ENCODE results near the gene OR2L2.

Gene OR2L2

DNA sequence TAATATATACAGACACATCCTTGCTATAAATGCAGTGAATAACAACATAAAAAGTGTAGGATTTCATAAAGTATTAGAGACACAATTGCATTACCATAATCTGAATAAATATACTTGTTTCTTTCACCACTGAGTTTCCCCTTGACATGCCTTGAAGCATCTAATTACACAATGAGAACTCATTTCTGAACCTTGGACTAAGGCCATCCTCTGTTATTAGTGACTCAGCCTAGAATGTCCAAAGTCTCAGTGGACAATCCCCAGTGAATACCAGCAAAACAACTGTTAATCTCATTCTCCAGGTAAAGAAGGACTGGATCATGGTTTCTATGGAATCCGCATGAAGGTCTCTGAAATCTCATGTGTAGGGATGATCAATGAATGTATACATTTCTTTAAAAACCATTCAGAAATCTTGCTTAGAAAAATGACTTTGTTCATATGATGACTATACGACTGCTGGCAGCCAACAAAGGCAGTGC, 16.6 kb upstream of the OR2L2 start, which contains the start of gene OR2L5:
Gene OR2L5 (plus strand): TSS at position 432 of the 482 bp plus-strand sequence. CDS start 8,288 bp downstream, outside the sequence.
- no peak for DNase-seq (ENCODE audit: low read depth, low spot score)
- TF ChIP-seq, protein P1, sequence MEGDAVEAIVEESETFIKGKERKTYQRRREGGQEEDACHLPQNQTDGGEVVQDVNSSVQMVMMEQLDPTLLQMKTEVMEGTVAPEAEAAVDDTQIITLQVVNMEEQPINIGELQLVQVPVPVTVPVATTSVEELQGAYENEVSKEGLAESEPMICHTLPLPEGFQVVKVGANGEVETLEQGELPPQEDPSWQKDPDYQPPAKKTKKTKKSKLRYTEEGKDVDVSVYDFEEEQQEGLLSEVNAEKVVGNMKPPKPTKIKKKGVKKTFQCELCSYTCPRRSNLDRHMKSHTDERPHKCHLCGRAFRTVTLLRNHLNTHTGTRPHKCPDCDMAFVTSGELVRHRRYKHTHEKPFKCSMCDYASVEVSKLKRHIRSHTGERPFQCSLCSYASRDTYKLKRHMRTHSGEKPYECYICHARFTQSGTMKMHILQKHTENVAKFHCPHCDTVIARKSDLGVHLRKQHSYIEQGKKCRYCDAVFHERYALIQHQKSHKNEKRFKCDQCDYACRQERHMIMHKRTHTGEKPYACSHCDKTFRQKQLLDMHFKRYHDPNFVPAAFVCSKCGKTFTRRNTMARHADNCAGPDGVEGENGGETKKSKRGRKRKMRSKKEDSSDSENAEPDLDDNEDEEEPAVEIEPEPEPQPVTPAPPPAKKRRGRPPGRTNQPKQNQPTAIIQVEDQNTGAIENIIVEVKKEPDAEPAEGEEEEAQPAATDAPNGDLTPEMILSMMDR (IDR thresholded peaks at IDR 0.05; ENCODE audit: insufficient read depth, low read length, missing control alignments): no peak
- POLR2A ChIA-PET: no interaction called here

DNA sequence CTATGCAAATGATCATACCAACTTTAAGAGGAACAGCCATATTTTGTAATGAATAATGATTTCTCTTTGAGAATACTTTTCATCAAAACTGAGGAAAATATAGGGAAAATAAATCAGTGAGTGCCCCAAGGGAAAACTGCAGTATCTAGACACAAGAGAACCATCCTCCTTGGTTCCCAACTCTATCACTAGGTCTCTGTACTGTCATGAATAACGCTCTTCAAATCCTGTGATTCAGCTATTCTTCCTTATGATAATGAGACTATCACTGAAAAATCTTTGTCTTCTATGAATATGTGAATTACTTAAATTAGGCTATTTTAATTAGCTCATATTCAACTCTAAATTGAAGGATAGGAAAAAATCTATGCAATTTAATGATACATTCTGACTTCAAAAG, 14.1 kb upstream of the OR2L2 start:
- TF ChIP-seq, protein P1 (IDR thresholded peaks at IDR 0.05; ENCODE audit: insufficient read depth, low read length, missing control alignments): no peak
- no peak for DNase-seq (ENCODE audit: low read depth, low spot score)
- no peak overlapping the region for H3K4me3 ChIP-seq (ENCODE audit: low read depth, low read length)
- POLR2A ChIA-PET: no interaction called here
- CTCF ChIA-PET: no interaction called here

More for the DNA sequence above, 16.6 kb upstream of the OR2L2 start, which contains the start of gene OR2L5:
- CTCF ChIA-PET: no interaction called here
- no peak within 1 kb of the TSS for H3K4me3 ChIP-seq (ENCODE audit: low read depth, low read length)

DNA sequence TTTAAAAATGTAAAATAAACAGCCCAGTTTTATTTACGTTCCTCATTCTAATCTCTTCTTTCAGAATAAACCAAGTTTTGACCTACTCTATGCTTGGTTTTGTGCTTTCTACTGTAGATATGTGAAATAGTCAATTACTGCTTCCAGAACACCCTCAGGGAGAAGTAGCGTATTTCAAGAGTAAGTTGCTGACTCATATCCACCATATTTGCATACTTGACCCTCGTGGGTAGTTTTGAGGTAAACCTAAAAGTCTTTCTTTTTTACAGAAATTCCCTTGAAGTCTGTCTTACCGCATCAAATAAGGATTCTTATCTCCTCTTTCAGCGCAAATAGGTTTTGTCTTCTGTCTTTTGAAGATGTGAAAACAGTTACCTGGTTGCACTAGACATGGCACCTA, 15.3 kb downstream of the OR2L2 start:
- ChIA-PET POLR2A (no interaction called here), CTCF (no interaction called here)
- DNase-seq (ENCODE audit: low read depth, low spot score): no peak
- TF ChIP-seq, protein P1 (IDR thresholded peaks at IDR 0.05; ENCODE audit: insufficient read depth, low read length, missing control alignments): no peak
- H3K4me3 ChIP-seq (ENCODE audit: low read depth, low read length): no peak overlapping the region

DNA sequence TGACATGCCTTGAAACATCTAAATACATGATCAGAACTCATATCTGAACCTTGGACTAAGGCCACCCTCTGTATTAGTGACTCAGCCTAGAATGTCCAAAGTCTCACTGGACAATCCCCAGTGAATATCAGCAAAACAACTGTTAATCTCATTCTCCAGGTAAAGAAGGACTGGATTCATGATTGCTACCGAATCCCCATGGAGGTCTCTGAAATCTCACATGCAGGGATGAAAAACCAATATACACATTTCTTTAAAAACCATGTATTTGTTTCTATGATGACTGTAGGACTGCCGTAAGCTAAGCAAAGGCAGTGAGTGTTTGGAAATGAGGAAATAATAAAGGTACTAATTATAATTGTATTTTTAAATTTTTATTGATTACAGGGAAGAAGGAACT, 16.7 kb downstream of the OR2L2 start, which contains the start of gene OR2L3:
Gene OR2L3 (plus strand): TSS at position 301 of the 400 bp plus-strand sequence. CDS start 13,846 bp downstream, outside the sequence.
- ChIA-PET POLR2A (no interaction called here), CTCF (no interaction called here)
- TF ChIP-seq, protein P1 (IDR thresholded peaks at IDR 0.05; ENCODE audit: insufficient read depth, low read length, missing control alignments): no peak
- DNase-seq (ENCODE audit: low read depth, low spot score): no peak
- H3K4me3 ChIP-seq (ENCODE audit: low read depth, low read length): no peak within 1 kb of the TSS

DNA sequence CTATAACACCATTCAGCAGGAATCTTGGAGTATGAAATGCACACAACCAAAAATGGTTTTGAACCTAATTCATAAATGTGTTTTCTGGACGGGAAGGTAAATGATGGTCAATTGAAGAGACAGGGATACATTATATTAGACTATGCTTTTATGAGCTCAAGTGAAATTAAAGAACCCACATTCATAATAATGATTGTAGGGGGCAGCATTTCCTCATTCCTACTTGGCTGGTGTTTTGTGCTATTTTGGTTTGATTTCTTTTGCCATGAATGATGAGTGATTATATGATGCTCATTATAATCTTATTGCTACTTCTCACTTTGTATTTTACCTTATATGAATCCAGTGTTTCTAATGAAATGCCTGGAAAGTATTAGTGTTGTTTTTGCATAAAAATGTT, 17.1 kb downstream of the OR2L2 start:
- TF ChIP-seq, protein P1 (IDR thresholded peaks at IDR 0.05; ENCODE audit: insufficient read depth, low read length, missing control alignments): no peak
- DNase-seq (ENCODE audit: low read depth, low spot score): no peak
- H3K4me3 ChIP-seq (ENCODE audit: low read depth, low read length): no peak overlapping the region
- ChIA-PET POLR2A (no interaction called here), CTCF (no interaction called here)

DNA sequence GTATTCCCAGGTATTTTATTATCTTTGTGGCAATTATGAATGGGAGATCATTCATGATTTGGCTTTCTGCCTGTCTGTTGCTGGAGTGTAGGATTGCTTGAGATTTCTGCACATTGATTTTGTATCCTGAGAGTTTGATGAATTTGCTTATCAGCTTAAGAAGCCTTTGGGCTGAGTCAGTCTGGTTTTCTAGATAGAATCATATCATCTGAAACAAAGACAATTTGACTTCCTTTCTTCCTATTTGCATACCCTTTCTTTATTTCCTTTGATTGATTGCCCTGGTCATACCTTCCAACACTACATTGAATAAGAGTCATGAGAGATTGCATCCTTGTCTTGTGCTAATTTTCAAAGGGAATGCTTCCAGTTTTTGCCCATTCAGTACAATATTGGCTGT, 24.8 kb downstream of the OR2L2 start:
- no peak for DNase-seq (ENCODE audit: low read depth, low spot score)
- ChIA-PET CTCF (no interaction called here), POLR2A (no interaction called here)
- TF ChIP-seq, protein P1 (IDR thresholded peaks at IDR 0.05; ENCODE audit: insufficient read depth, low read length, missing control alignments): no peak
- no peak overlapping the region for H3K4me3 ChIP-seq (ENCODE audit: low read depth, low read length)
